IPS-18a (cell line): Measurements from ENCODE around the gene RAB8B.

Experiments
- H3K27ac ChIP-seq: one replicate; pipeline ENCODE4 v1.5.1; 2013; ENCODE audit warnings: low read length
- H3K27me3 ChIP-seq: one replicate; pipeline ENCODE4 v1.6.1; 2013; ENCODE audit warnings: mild to moderate bottlenecking, low read length; ENCODE audit not compliant: control insufficient read depth, insufficient read depth
- H3K36me3 ChIP-seq: one replicate; pipeline ENCODE4 v1.6.1; 2013; ENCODE audit warnings: low read depth, low read length; ENCODE audit not compliant: control insufficient read depth
- H3K4me1 ChIP-seq: one replicate; pipeline ENCODE4 v1.6.1; 2013; ENCODE audit warnings: low read depth, low read length; ENCODE audit not compliant: control insufficient read depth
- H3K4me3 ChIP-seq: one replicate; pipeline ENCODE4 v1.5.1; 2013; ENCODE audit warnings: low read length
- H3K9ac ChIP-seq: one replicate; pipeline ENCODE4 v1.6.1; 2013; ENCODE audit warnings: mild to moderate bottlenecking, low read length, moderate library complexity
- H3K9me3 ChIP-seq: one replicate; pipeline ENCODE4 v1.6.1; 2013; ENCODE audit warnings: low read depth, low read length; ENCODE audit not compliant: control insufficient read depth

Gene RAB8B

DNA sequence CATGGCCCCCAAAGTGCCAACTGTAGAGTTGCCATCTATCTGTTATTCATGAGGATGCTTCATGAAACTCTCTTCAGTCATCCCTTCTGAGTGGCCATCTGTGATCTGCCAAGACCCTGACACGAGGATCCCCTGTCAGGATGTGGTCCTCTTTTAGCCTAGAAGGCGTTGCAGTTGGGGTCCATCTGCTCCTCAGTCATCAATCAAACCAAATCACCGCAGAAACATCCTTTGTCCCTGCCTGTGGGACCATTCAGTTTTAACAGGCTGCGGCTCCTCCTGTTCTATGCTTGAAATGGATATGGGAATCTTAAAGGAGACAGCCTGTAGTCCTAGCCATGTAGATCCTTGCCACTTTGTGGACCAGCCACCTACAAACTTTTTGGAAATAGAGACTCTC lies 26.2 kb upstream of the RAB8B start:
- H3K9ac ChIP-seq: no peak overlapping the region
- no peaks in the 10 kb centered on the region for H3K27me3 ChIP-seq

DNA sequence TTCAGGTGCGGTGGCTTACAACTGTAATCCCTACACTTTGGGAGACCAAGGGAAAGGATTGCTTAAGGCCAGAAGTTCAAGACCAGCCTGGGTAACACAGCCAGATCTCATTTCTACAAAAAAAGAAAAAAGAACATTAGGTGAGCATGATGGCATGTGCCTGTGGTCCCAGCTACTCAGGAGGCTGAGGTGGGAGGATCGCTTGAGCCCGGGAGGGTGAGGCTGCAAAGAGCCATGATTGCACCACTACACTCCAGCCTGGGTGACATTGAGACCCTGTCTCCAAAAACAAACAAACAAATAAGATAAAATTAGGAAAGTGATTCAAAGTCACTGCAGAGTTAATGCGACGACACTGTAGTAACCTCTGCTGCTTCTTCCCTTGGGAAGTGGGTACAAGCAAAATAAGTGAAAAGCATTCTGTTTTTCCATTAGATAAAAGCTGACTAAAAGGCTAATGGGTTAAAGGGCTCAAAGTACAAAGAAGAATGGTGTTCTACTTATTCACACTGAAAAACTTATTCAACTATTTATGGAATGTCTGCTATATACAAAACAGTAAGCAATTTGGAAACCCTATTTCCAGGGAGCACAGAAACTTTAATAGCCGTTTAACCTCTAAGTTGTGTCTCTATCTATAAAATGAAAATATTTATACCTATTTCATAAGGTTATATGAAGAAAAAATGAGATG lies 24.1 kb upstream of the RAB8B start:
- H3K36me3 ChIP-seq: no peaks in the 10 kb centered on the region
- H3K27ac ChIP-seq: no peak overlapping the region
- H3K9ac ChIP-seq: no peak overlapping the region
- no peaks in the 10 kb centered on the region for H3K27me3 ChIP-seq
- H3K9me3 ChIP-seq: no peaks in the 10 kb centered on the region
- H3K4me1 ChIP-seq: no peaks in the 10 kb centered on the region
- H3K4me3 ChIP-seq: no peak overlapping the region

More for the DNA sequence above, 26.2 kb upstream of the RAB8B start:
- H3K9me3 ChIP-seq: no peaks in the 10 kb centered on the region
- no peaks in the 10 kb centered on the region for H3K4me1 ChIP-seq
- H3K4me3 ChIP-seq: no peak overlapping the region
- H3K27ac ChIP-seq: no peak overlapping the region
- no peaks in the 10 kb centered on the region for H3K36me3 ChIP-seq

DNA sequence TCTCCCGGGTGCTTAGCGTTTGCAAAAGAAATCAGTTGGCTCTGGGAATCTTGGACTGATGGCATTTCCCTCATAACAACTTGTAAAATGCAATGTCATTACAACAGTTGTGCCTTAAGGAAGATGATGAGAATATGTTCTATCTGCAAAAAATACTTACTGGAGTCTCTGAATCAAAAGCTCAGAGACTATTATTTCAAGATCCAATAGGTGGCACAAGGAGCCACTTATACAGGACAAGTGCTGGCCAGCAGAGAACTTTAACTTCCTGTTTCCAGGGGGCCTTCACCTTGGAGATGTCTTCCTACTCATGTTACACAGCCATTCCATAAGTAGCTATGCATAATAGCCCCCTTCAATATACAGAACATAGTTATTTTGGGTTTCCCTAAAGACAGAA lies 23.2 kb upstream of the RAB8B start:
- Histone ChIP-seq H3K27ac (no peak overlapping the region), H3K36me3 (no peaks in the 10 kb centered on the region), H3K9ac (no peak overlapping the region), H3K27me3 (no peaks in the 10 kb centered on the region), H3K4me3 (no peak overlapping the region), H3K4me1 (no peaks in the 10 kb centered on the region), H3K9me3 (no peaks in the 10 kb centered on the region)

DNA sequence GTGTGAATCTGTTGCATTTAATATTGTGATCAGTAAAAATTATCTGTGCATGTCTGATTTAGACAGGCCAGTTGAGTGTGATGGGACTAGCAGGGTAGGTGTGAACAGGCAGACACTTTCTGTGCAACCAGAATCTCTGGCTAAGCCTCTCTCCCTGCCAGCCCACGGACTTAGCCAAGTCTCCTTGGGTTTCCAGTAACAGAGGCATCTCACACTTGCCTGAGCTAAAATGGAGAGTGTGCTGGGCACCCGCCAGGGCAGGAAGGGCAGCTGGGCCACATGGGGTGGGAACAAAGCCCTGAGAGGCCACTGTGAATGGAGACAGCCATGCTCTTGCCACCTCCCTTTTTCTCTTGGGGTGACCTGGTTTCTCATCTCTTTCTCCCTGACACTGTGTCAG lies 19.6 kb upstream of the RAB8B start:
- no peak overlapping the region for H3K27ac ChIP-seq
- peaks cover 7% of the 10 kb centered on the region for H3K4me1 ChIP-seq
- H3K27me3 ChIP-seq: no peaks in the 10 kb centered on the region
- H3K36me3 ChIP-seq: no peaks in the 10 kb centered on the region
- no peak overlapping the region for H3K9ac ChIP-seq
- no peaks in the 10 kb centered on the region for H3K9me3 ChIP-seq
- no peak overlapping the region for H3K4me3 ChIP-seq

DNA sequence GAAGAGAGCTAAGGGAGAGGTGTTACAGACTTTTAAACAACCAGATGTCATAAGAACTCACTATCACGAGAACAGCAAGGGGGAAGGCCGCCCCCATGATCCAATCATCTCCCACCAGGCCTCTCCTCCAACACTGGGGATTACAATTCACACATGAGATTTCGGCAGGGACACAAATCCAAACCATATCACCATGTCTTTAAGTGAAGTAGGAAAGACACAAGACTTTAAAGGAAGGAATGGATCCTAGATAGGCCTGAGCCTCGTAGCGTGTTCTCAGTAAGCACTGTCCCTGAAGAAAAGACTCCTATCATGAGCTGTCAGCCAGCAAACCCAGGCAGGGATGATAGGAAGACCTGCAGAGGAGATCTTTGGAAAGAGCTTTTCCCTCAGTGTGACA lies 17.0 kb upstream of the RAB8B start:
- H3K36me3 ChIP-seq: no peaks in the 10 kb centered on the region
- H3K4me1 ChIP-seq: peaks cover 7% of the 10 kb centered on the region
- H3K9ac ChIP-seq: no peak overlapping the region
- H3K4me3 ChIP-seq: no peak overlapping the region
- H3K27me3 ChIP-seq: no peaks in the 10 kb centered on the region
- no peaks in the 10 kb centered on the region for H3K9me3 ChIP-seq
- H3K27ac ChIP-seq: no peak overlapping the region

DNA sequence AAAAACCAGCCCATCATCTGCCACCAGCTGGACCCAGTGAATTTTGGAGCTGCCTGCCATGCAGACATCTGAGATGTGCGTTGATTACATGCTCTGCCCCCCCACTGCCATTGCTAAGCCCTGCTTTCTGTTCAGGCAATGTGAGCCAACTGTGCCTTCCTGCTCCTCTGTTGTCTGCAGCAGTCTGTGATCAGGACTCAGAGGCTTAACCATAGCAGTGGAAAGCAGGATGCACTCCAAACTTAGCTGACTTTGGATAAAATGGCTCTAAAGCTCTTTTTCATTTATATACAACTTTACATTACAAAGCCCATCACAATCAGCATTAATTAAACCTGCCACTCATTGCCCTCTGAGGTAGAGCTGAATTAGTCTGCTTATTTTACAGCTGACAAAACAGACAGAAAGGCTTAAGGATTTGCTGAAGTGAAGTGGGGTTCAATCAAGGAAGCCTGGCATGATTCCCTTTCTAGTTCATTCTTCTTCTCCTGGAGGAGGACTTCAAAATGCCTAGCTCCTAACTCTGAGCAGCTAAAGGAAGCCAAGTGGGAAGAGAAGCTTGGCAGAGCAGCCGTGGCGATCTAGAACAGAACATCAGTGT lies 16.5 kb upstream of the RAB8B start:
- Histone ChIP-seq H3K9ac (no peak overlapping the region), H3K36me3 (no peaks in the 10 kb centered on the region), H3K4me1 (peaks cover 7% of the 10 kb centered on the region), H3K9me3 (no peaks in the 10 kb centered on the region), H3K27me3 (no peaks in the 10 kb centered on the region), H3K4me3 (no peak overlapping the region), H3K27ac (no peak overlapping the region)

DNA sequence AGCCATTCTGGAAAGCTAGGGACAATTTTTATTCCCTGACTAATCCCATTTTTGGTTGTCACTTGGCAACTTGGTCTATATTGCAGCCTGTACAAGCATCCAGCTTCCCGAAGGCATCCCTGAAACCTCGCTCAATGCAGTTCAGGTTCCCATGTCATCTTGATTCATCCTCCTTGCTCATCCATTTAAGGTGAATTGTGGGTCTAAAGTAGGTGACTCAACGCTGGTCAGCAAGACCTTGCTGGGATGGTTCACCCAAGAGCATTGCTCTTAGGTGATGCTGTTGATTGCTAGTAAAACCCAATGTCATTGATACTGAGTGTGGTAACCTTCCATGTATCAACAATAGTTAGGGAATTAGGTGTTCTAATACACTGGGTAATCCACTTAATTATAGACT lies 13.1 kb upstream of the RAB8B start:
- Histone ChIP-seq H3K4me3 (no peak overlapping the region), H3K36me3 (no peaks in the 10 kb centered on the region), H3K27me3 (no peaks in the 10 kb centered on the region), H3K27ac (no peak overlapping the region), H3K9ac (no peak overlapping the region), H3K4me1 (peaks cover 7% of the 10 kb centered on the region), H3K9me3 (no peaks in the 10 kb centered on the region)

DNA sequence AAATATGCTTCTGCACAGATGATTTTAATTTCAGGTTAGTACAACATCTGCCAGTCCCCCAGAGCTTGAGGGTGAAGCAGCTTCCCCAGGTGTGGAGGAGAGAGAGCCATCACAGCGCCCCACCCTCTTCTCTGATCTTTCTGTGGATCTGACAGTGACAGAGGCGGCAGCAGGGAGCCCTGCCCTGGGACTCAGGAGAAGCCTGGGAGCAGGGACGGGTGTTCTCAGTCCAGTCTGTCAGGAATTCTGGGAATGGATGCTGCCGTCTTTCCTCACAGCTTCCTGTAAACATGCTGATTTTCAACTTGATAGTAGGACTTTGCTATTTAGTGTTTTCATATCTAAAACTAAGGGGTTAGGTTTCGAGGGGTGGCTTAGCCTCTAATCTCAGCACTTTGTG lies 11.4 kb upstream of the RAB8B start:
- peaks cover 1% of the 10 kb centered on the region for H3K4me1 ChIP-seq
- H3K27me3 ChIP-seq: no peaks in the 10 kb centered on the region
- H3K36me3 ChIP-seq: no peaks in the 10 kb centered on the region
- H3K9me3 ChIP-seq: no peaks in the 10 kb centered on the region
- H3K27ac ChIP-seq: no peak overlapping the region
- no peak overlapping the region for H3K4me3 ChIP-seq
- no peak overlapping the region for H3K9ac ChIP-seq

DNA sequence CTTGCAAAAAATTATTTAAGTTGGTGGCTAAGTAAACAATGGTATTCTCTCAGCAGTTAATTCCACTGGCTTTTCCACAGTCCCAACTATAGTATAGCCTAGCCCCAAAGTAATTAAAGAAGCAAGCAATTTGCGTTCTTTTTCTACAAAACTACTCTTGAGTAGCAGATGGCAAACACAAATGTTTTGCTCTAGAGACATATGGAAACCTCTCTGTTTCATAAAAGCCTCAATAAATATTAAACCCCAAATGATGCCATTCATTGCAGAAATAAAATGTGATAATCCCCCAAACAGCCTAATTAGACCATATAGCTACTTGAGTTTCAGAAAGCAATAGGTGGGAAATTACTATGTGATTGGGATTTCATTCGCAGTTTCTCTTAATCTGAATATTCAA lies 8.7 kb upstream of the RAB8B start:
- no peak overlapping the region for H3K9ac ChIP-seq
- no peaks in the 10 kb centered on the region for H3K4me1 ChIP-seq
- H3K9me3 ChIP-seq: no peaks in the 10 kb centered on the region
- no peaks in the 10 kb centered on the region for H3K36me3 ChIP-seq
- no peak overlapping the region for H3K27ac ChIP-seq
- H3K27me3 ChIP-seq: no peaks in the 10 kb centered on the region
- no peak overlapping the region for H3K4me3 ChIP-seq

DNA sequence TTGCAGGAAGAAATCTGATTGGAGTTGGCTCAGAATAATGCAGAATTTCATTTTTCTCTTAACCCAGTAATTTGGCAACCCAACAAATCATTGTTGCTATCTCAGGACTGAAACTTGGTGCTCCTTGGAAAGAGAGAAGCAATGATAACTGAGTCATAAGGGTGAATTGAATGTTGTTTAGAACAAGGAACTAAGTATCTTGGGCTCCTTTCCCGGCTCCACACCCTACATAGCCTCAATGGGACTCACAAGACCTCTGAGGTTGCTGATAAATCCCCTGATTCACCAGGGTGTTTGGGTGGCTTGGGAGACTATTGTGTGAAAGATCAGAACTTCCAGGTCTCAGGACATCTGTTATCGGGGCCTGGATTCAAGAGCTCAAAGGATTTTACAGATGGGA lies 7.8 kb upstream of the RAB8B start:
- Histone ChIP-seq H3K9ac (no peak overlapping the region), H3K27me3 (no peaks in the 10 kb centered on the region), H3K4me3 (no peak overlapping the region), H3K27ac (no peak overlapping the region), H3K9me3 (no peaks in the 10 kb centered on the region), H3K4me1 (no peaks in the 10 kb centered on the region), H3K36me3 (no peaks in the 10 kb centered on the region)

DNA sequence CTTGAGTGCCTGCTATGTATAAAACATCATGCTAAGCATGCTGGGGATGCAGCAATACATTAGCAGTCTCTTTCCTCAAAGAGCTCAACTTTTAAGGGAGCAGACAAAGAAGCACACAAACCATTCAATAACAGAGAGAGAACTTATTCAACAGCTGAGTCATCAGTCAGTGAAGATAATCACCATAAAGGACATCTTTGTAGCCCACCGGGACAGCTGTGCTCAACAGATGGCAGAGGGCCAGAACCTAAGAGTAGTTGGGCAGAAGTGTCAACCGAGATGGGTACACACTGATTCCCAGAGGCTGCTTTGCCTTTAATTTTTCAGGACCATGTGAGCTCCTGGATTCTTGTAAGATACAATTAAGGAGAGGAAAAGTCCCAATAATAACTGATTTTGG lies 4.2 kb upstream of the RAB8B start:
- Histone ChIP-seq H3K27me3 (no peaks in the 10 kb centered on the region), H3K9ac (no peak overlapping the region), H3K27ac (no peak overlapping the region), H3K36me3 (no peaks in the 10 kb centered on the region), H3K9me3 (no peaks in the 10 kb centered on the region), H3K4me3 (no peak overlapping the region), H3K4me1 (peaks cover 9% of the 10 kb centered on the region)

DNA sequence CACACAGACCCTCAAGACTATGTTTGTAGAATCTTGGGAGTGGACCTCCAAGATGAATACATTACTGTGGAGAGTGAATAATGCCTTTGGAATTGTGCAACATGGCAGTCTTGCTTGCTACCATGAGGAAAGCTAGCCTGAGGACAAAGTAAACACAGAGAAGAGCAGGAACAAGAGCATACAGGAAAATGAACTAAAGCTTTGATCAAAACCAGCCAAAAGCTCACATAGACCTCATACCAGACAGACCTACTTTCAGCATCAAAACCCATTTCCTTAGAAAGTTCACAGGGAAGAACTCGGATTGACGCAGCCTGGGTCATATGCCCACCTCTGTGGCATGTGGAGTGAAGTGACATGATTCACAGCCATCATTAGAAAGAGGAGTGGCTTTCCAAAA lies 3.3 kb upstream of the RAB8B start:
- H3K4me1 ChIP-seq: peaks cover 16% of the 10 kb centered on the region
- no peak overlapping the region for H3K27ac ChIP-seq
- no peaks in the 10 kb centered on the region for H3K27me3 ChIP-seq
- no peaks in the 10 kb centered on the region for H3K9me3 ChIP-seq
- H3K36me3 ChIP-seq: no peaks in the 10 kb centered on the region
- H3K9ac ChIP-seq: no peak overlapping the region
- no peak overlapping the region for H3K4me3 ChIP-seq
